Smooth muscle cell (in vitro differentiated cells): ENCODE results near the gene WDR18. TPM values are rescaled to one million over a fixed set of nuclear protein-coding genes. Genes with fewer than 3 reads are reported as not detected.

Experiments
- DNase-seq: peaks from one replicate; lab custom pipeline; 2025; ENCODE audit not compliant: unreplicated experiment; lab: John Stamatoyannopoulos, UW
- H2AFZ ChIP-seq: fragments of 200-600 bp; sonication (generic); 2 replicates; pipeline ENCODE4 v1.6.0; 2016; ENCODE audit warnings: antibody characterized with exemption, low read depth, mild to moderate bottlenecking
- H3F3A ChIP-seq: fragments of 200-600 bp; sonication (generic); 2 replicates; pipeline ENCODE4 v1.6.0; 2017; ENCODE audit warnings: antibody characterized with exemption, low read depth
- H3K27ac ChIP-seq: fragments of 200-600 bp; sonication (generic); 2 replicates; pipeline ENCODE4 v1.5.1; 2016; ENCODE audit warnings: low read depth, mild to moderate bottlenecking
- H3K27me3 ChIP-seq: fragments of 200-600 bp; sonication (generic); 2 replicates; pipeline ENCODE4 v1.6.1; 2016; ENCODE audit warnings: low read depth, mild to moderate bottlenecking
- H3K36me3 ChIP-seq: fragments of 200-600 bp; sonication (generic); 2 replicates; pipeline ENCODE4 v1.5.1; 2016; ENCODE audit warnings: low read depth
- H3K4me1 ChIP-seq: fragments of 200-600 bp; sonication (generic); 2 replicates; pipeline ENCODE4 v1.5.1; 2016; ENCODE audit warnings: low read depth
- H3K4me2 ChIP-seq: fragments of 200-600 bp; sonication (generic); 2 replicates; pipeline ENCODE4 v1.6.0; 2016; ENCODE audit warnings: mild to moderate bottlenecking
- H3K4me3 ChIP-seq: fragments of 200-600 bp; sonication (generic); 2 replicates; pipeline ENCODE4 v1.5.1; 2016; ENCODE audit warnings: mild to moderate bottlenecking
- H3K79me2 ChIP-seq: fragments of 200-600 bp; sonication (generic); 2 replicates; pipeline ENCODE4 v1.6.0; 2016; ENCODE audit warnings: low read depth, mild to moderate bottlenecking
- H3K9ac ChIP-seq: fragments of 200-600 bp; sonication (generic); 2 replicates; pipeline ENCODE4 v1.6.0; 2016; ENCODE audit warnings: low read depth
- H3K9me3 ChIP-seq: fragments of 200-600 bp; sonication (generic); replicated peaks from 2 replicates; pipeline ENCODE4 v1.5.1; 2016; ENCODE audit warnings: low read depth
- H4K20me1 ChIP-seq: fragments of 200-600 bp; sonication (generic); 2 replicates; pipeline ENCODE4 v1.6.0; 2016; ENCODE audit warnings: low read depth
- WGBS: methylation state at CpG from one replicate; pipeline ENCODE4 v1.1.7; 2016; ENCODE audit warnings: low lambda C conversion rate; 5-methylcytosine and 5-hydroxymethylcytosine counted together
- polyA plus RNA-seq: library from polyadenylated mRNA; unstranded; fragments of >200 nt; fragmentation: Nextera tagmentation; extraction: Ambion mirVana; gene quantifications from 2 replicates; pipeline ENCODE4 v1.2.1, GENCODE V29; 2016
- total RNA-seq: library from RNA; depleted of rRNA; stranded (reverse); fragments of >200 nt; gene quantifications from 2 replicates; pipeline ENCODE4 v1.2.3, GENCODE V29; 2014
- TF ChIP-seq, protein P1 (sequence below): fragments of 200-600 bp; sonication (generic); IDR thresholded peaks from 2 replicates; pipeline ENCODE4 v1.5.1; 2017; ENCODE audit warnings: borderline replicate concordance, mild to moderate bottlenecking, antibody characterized with exemption; ENCODE audit not compliant: insufficient read depth, poor library complexity, severe bottlenecking

Gene WDR18
- total and polyA plus RNA-seq, 2 experiments from 2014 or later: 69.4 to 160 TPM

DNA sequence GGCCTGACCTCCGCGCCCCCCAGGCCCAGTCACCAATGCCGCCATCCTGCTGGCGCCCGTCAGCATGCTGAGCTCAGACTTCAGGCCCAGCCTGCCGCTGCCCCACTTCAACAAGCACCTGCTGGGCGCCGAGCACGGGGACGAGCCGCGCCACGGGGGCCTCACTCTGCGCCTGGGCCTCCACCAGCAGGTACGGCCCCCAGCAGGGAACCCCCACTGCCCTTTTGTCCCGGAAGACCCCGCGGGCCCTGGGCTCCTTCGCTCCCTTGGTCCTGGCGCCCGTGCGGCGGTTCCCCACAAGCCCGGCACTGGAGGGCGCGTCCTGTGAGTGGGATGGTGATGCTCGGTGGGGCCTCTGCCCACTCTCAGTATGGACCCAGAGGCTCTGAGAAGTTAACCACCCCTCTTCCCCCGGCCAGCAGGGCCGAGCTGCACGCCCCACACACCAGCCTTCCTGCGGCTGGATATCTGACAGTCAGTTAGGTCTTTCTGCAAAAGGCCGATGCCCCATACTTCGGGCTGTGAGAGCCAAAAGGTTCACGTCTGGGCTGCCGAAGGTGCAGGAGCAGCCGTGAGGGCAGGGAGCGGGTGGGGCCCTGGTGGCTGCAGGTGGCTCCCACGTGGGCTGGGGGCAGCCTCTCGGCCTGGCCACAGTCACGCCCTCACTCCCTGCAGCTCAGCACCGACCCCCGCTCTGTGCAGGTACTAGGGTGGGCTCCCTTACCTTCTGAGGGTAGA, 8.0 kb downstream of the WDR18 start:
- no peak overlapping the region for H3K9ac ChIP-seq
- H3K4me1 ChIP-seq: peaks cover 7% of the 10 kb centered on the region
- H3K27me3 ChIP-seq: peaks cover 12% of the 10 kb centered on the region
- no peaks in the 10 kb centered on the region for H3F3A ChIP-seq
- no peak overlapping the region for H3K4me2 ChIP-seq
- no peak overlapping the region for H3K27ac ChIP-seq
- 97% methylated on average over 34 of the region's 42 CpGs for WGBS
- no peaks in the 10 kb centered on the region for H4K20me1 ChIP-seq
- no peak overlapping the region for H3K4me3 ChIP-seq
- no peak for DNase-seq
- no peak overlapping the region for H2AFZ ChIP-seq
- H3K79me2 ChIP-seq: no peaks in the 10 kb centered on the region
- TF ChIP-seq, protein P1, sequence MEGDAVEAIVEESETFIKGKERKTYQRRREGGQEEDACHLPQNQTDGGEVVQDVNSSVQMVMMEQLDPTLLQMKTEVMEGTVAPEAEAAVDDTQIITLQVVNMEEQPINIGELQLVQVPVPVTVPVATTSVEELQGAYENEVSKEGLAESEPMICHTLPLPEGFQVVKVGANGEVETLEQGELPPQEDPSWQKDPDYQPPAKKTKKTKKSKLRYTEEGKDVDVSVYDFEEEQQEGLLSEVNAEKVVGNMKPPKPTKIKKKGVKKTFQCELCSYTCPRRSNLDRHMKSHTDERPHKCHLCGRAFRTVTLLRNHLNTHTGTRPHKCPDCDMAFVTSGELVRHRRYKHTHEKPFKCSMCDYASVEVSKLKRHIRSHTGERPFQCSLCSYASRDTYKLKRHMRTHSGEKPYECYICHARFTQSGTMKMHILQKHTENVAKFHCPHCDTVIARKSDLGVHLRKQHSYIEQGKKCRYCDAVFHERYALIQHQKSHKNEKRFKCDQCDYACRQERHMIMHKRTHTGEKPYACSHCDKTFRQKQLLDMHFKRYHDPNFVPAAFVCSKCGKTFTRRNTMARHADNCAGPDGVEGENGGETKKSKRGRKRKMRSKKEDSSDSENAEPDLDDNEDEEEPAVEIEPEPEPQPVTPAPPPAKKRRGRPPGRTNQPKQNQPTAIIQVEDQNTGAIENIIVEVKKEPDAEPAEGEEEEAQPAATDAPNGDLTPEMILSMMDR: no peak
- no peaks in the 10 kb centered on the region for H3K36me3 ChIP-seq
- no peaks in the 10 kb centered on the region for H3K9me3 ChIP-seq

DNA sequence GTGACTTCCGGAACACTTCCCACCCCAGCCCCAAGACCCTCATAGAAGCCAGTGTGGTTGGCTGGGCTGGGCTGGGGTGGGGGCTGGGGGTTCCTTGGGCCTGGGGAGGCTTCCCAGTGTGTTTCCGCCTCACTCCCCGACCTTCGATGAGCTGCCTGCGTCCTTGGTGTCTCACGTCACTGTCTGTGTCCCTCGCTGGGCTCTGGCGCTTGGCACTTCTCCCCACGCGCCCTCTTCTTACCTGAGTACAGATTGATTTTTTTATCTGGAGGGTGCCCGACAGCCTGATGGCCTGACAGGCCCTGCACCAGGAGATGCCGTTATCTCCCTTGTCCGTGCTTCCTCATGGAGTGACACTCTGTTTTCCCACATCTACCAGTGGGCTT, 8.5 kb downstream of the WDR18 start:
- TF ChIP-seq, protein P1: no peak
- H3K79me2 ChIP-seq: no peaks in the 10 kb centered on the region
- WGBS: 93% methylated on average over 12 of the region's 13 CpGs
- no peak overlapping the region for H3K27ac ChIP-seq
- no peaks in the 10 kb centered on the region for H3F3A ChIP-seq
- no peaks in the 10 kb centered on the region for H4K20me1 ChIP-seq
- no peak overlapping the region for H3K4me3 ChIP-seq
- H3K4me1 ChIP-seq: peaks cover 7% of the 10 kb centered on the region
- no peaks in the 10 kb centered on the region for H3K9me3 ChIP-seq
- no peak overlapping the region for H3K9ac ChIP-seq
- H3K27me3 ChIP-seq: peaks cover 16% of the 10 kb centered on the region
- no peak overlapping the region for H3K4me2 ChIP-seq
- no peak overlapping the region for H2AFZ ChIP-seq
- no peaks in the 10 kb centered on the region for H3K36me3 ChIP-seq
- no peak for DNase-seq

DNA sequence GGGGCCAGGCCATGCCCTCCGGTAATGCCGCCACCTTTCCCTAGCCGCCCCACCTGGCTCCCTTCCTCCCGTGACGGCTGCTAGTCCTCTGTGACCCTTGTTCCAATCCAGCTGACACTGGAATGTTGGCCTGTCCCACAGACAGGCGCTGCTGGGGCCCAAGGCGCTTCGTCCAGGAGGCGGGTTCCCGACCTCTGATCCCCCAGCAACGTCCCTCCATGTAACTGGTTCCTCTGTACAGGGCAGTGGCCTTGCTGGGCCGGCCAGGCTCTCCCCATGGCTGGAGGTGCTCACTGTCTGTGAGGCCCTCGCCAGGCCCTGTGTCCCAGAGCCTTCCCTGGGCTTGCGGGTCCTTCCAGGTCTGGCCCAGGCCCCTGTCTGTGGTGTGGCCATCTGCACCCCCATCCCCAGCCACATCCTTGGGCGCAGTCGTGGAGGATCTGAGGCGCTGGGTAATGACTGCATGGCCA, 9.3 kb downstream of the WDR18 start:
- H2AFZ ChIP-seq: no peak overlapping the region
- H3K4me2 ChIP-seq: no peak overlapping the region
- peaks cover 24% of the 10 kb centered on the region for H3K27me3 ChIP-seq
- H3K27ac ChIP-seq: no peak overlapping the region
- no peak for DNase-seq
- no peaks in the 10 kb centered on the region for H3K79me2 ChIP-seq
- no peak overlapping the region for H3K9ac ChIP-seq
- no peaks in the 10 kb centered on the region for H4K20me1 ChIP-seq
- 97% methylated on average over 17 of the region's 17 CpGs for WGBS
- H3F3A ChIP-seq: no peaks in the 10 kb centered on the region
- H3K9me3 ChIP-seq: no peaks in the 10 kb centered on the region
- H3K36me3 ChIP-seq: no peaks in the 10 kb centered on the region
- TF ChIP-seq, protein P1: no peak
- H3K4me3 ChIP-seq: no peak overlapping the region
- peaks cover 7% of the 10 kb centered on the region for H3K4me1 ChIP-seq

DNA sequence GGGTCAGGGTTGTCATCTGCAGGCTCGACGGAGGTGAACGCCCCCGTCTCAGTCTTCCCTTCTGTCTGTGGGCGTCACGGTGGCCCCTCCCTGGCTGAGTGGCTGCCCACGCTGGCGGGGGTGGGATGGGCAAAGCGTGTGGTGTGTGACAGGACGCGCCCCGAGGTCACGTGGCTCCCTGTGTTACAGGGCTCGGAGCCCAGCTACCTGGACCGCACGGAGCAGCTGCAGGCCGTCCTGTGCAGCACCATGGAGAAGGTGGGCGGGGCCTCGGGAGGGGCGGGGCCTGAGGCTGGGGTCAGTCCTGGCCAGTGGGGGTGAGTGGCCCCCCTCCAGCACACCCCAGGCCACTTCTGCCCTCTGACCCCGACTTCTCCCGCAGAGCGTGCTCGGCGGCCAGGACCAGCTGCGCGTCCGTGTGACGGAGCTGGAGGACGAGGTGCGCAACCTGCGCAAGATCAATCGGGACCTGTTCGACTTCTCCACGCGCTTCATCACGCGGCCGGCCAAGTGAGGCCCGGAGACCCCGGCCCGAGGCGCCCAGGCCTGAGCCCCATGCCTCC, 9.8 kb downstream of the WDR18 start:
- H3K9ac ChIP-seq: no peak overlapping the region
- H3K36me3 ChIP-seq: no peaks in the 10 kb centered on the region
- H3K79me2 ChIP-seq: no peaks in the 10 kb centered on the region
- TF ChIP-seq, protein P1: no peak
- H3K4me1 ChIP-seq: peaks cover 7% of the 10 kb centered on the region
- no peaks in the 10 kb centered on the region for H3F3A ChIP-seq
- WGBS: 91% methylated on average over 41 of the region's 43 CpGs
- no peak overlapping the region for H2AFZ ChIP-seq
- no peaks in the 10 kb centered on the region for H4K20me1 ChIP-seq
- H3K4me2 ChIP-seq: no peak overlapping the region
- DNase-seq: no peak
- H3K27ac ChIP-seq: no peak overlapping the region
- no peaks in the 10 kb centered on the region for H3K9me3 ChIP-seq
- H3K4me3 ChIP-seq: no peak overlapping the region
- H3K27me3 ChIP-seq: peaks cover 29% of the 10 kb centered on the region
